MM.1S (cell line): ENCODE results near the gene NDFIP1.

Experiments used
- DNase-seq: peaks from one replicate; pipeline ENCODE4 v3.0.0-alpha.2; 2015
- H2AFZ ChIP-seq: fragments of 300-600 bp; sonication (generic); 2 replicates; pipeline ENCODE4 v1.6.0; 2016; ENCODE audit warnings: antibody characterized with exemption, low read length
- H3F3A ChIP-seq: fragments of 300-600 bp; sonication (generic); 2 replicates; pipeline ENCODE4 v1.6.1; 2016; ENCODE audit warnings: mild to moderate bottlenecking, antibody characterized with exemption, low read length, moderate library complexity, mixed read lengths; ENCODE audit not compliant: insufficient read depth
- H3K27ac ChIP-seq: fragments of 300-600 bp; sonication (generic); 2 replicates; pipeline ENCODE4 v1.5.1; 2016; ENCODE audit warnings: mild to moderate bottlenecking, low read length
- H3K27me3 ChIP-seq: fragments of 300-600 bp; sonication (generic); replicated peaks from 2 replicates; pipeline ENCODE4 v1.6.0; 2016; ENCODE audit warnings: low read length; ENCODE audit not compliant: insufficient read depth
- H3K36me3 ChIP-seq: fragments of 300-600 bp; sonication (generic); replicated peaks from 2 replicates; pipeline ENCODE4 v1.6.1; 2016; ENCODE audit warnings: mild to moderate bottlenecking, low read length, mixed read lengths; ENCODE audit not compliant: insufficient read depth
- H3K4me1 ChIP-seq: fragments of 300-600 bp; sonication (generic); 2 replicates; pipeline ENCODE4 v1.6.1; 2016; ENCODE audit warnings: low read length, mixed read lengths
- H3K4me2 ChIP-seq: fragments of 300-600 bp; sonication (generic); 2 replicates; pipeline ENCODE4 v1.6.0; 2016; ENCODE audit warnings: low read depth, low read length
- H3K4me3 ChIP-seq: fragments of 300-600 bp; sonication (generic); 2 replicates; pipeline ENCODE4 v1.5.1; 2016; ENCODE audit warnings: low read length, mixed read lengths
- H3K79me2 ChIP-seq: fragments of 300-600 bp; sonication (generic); 2 replicates; pipeline ENCODE4 v1.6.1; 2016; ENCODE audit warnings: mixed run types, low read length, mixed read lengths
- H3K9ac ChIP-seq: fragments of 300-600 bp; sonication (generic); 2 replicates; pipeline ENCODE4 v1.6.1; 2016; ENCODE audit warnings: low read length, mixed read lengths
- H3K9me2 ChIP-seq: fragments of 300-600 bp; sonication (generic); replicated peaks from 2 replicates; pipeline ENCODE4 v1.6.1; 2016; ENCODE audit warnings: mild to moderate bottlenecking, low read length, mixed read lengths; ENCODE audit not compliant: insufficient read depth
- H3K9me3 ChIP-seq: fragments of 300-600 bp; sonication (generic); replicated peaks from 2 replicates; pipeline ENCODE4 v1.6.1; 2016; ENCODE audit warnings: mild to moderate bottlenecking, low read length, mixed read lengths; ENCODE audit not compliant: insufficient read depth
- H4K20me1 ChIP-seq: fragments of 300-600 bp; sonication (generic); 2 replicates; pipeline ENCODE4 v1.6.1; 2016; ENCODE audit warnings: mild to moderate bottlenecking, low read length, moderate library complexity, mixed read lengths; ENCODE audit not compliant: insufficient read depth
- EZH2 ChIP-seq: fragments of 300-600 bp; sonication (generic); optimal IDR thresholded peaks from 2 replicates; pipeline ENCODE3; 2017; ENCODE audit warnings: low read depth, mild to moderate bottlenecking, antibody characterized with exemption, low read length, mixed read lengths
- EZH2phosphoT487 ChIP-seq: fragments of 300-600 bp; sonication (generic); IDR thresholded peaks from 2 replicates; pipeline ENCODE4 v1.6.1; 2018; ENCODE audit warnings: antibody characterized with exemption, low read length
- TF ChIP-seq, protein P1 (sequence below): fragments of 300-600 bp; sonication (generic); IDR thresholded peaks from 2 replicates; pipeline ENCODE4 v1.5.1; 2016; ENCODE audit warnings: antibody characterized with exemption, low read length, mixed read lengths

NDFIP1 gene

GRCh38 chr5:142108432-142109330 is at the start of gene NDFIP1:
TSS of gene NDFIP1 (plus strand) at chr5:142108779. CDS start at chr5:142108975, 196 bp downstream.
- H3K4me1 ChIP-seq: peaks cover 22% of the 10 kb centered on the region; the same call in 1 of the 2 replicates
- no peak for TF ChIP-seq EZH2phosphoT487
- TF ChIP-seq, protein P1, sequence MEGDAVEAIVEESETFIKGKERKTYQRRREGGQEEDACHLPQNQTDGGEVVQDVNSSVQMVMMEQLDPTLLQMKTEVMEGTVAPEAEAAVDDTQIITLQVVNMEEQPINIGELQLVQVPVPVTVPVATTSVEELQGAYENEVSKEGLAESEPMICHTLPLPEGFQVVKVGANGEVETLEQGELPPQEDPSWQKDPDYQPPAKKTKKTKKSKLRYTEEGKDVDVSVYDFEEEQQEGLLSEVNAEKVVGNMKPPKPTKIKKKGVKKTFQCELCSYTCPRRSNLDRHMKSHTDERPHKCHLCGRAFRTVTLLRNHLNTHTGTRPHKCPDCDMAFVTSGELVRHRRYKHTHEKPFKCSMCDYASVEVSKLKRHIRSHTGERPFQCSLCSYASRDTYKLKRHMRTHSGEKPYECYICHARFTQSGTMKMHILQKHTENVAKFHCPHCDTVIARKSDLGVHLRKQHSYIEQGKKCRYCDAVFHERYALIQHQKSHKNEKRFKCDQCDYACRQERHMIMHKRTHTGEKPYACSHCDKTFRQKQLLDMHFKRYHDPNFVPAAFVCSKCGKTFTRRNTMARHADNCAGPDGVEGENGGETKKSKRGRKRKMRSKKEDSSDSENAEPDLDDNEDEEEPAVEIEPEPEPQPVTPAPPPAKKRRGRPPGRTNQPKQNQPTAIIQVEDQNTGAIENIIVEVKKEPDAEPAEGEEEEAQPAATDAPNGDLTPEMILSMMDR: 0 out of 2 replicates have a peak, but pooled peaks have one; percentile 12
- no peaks in the 10 kb centered on the region for H3K27me3 ChIP-seq
- H3K27ac ChIP-seq: peak within 1 kb of the TSS; percentile 72; the same call in 1 of the 2 replicates
- peak within 1 kb of the TSS; percentile 89 for H2AFZ ChIP-seq
- no peaks in the 10 kb centered on the region for H3K36me3 ChIP-seq
- H3K9me3 ChIP-seq: no peaks in the 10 kb centered on the region
- H3K79me2 ChIP-seq: peaks cover 47% of the 10 kb centered on the region
- H3K9ac ChIP-seq: peak within 1 kb of the TSS; percentile 88
- H3K4me3 ChIP-seq: peak within 1 kb of the TSS; percentile 89
- peaks cover 18% of the 10 kb centered on the region for H3F3A ChIP-seq
- H3K4me2 ChIP-seq: peak within 1 kb of the TSS; percentile 81
- DNase-seq: peak; percentile 85
- peaks cover 7% of the 10 kb centered on the region for H4K20me1 ChIP-seq
- no peaks in the 10 kb centered on the region for H3K9me2 ChIP-seq

- Histone ChIP-seq H3K27me3 (no peaks in the 10 kb centered on the region), H3K36me3 (no peaks in the 10 kb centered on the region), H3K4me3 (no peak overlapping the region), H3K79me2 (no peaks in the 10 kb centered on the region), H3K27ac (no peak overlapping the region), H3F3A (no peaks in the 10 kb centered on the region), H3K4me2 (no peak overlapping the region), H2AFZ (no peak overlapping the region), H3K9me3 (no peaks in the 10 kb centered on the region), H3K9ac (no peak overlapping the region), H4K20me1 (no peaks in the 10 kb centered on the region), H3K9me2 (no peaks in the 10 kb centered on the region), H3K4me1 (no peaks in the 10 kb centered on the region)
- no peak for DNase-seq
- TF ChIP-seq EZH2 (no peak), EZH2phosphoT487 (no peak)
- TF ChIP-seq, protein P1: no peak
Measured at GRCh38 chr5:142059304-142059940, 49.2 kb upstream of the NDFIP1 start.

DNA sequence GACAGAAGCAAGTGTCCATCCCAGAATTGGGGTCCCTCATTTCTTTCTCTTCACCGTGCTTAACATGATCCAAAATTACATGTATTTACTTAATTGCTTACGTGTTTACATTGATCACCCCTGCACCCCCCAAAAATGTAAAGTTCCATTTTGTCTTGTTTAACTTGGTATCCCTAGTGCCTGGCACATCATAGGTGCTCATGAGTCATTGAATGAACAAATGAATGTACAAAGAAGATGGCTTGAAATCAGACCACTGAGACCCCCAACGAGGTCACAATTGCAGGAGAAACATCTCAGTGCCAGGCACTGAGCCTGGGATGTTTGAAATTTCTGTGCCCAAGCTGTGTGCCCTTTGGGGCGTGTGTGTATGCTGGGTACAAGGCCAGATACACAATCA is 45.2 kb upstream of the NDFIP1 start:
- no peaks in the 10 kb centered on the region for H4K20me1 ChIP-seq
- H3K27ac ChIP-seq: no peak overlapping the region
- 0 out of 2 replicates have a peak overlapping the region, but pooled peaks have one; percentile 4 for H2AFZ ChIP-seq
- H3K79me2 ChIP-seq: no peaks in the 10 kb centered on the region
- H3K36me3 ChIP-seq: no peaks in the 10 kb centered on the region
- H3K4me3 ChIP-seq: no peak overlapping the region
- no peaks in the 10 kb centered on the region for H3K9me3 ChIP-seq
- H3K9ac ChIP-seq: no peak overlapping the region
- no peaks in the 10 kb centered on the region for H3K27me3 ChIP-seq
- H3K9me2 ChIP-seq: no peaks in the 10 kb centered on the region
- DNase-seq: no peak
- no peaks in the 10 kb centered on the region for H3K4me1 ChIP-seq
- no peak for TF ChIP-seq EZH2
- TF ChIP-seq, protein P1: no peak
- no peak for TF ChIP-seq EZH2phosphoT487
- no peak overlapping the region for H3K4me2 ChIP-seq
- H3F3A ChIP-seq: no peaks in the 10 kb centered on the region
